Lung (tissue), 13 donors: ENCODE data around the gene AADACL3. TPM values are rescaled to one million over a fixed set of nuclear protein-coding genes. Genes with fewer than 3 reads are reported as not detected.

Experiments
- ATAC-seq: fragments of 200-7000 bp; cut with Tn5 transposase; one replicate; pipeline ENCODE4 v1.9.1; 2020; ENCODE audit warnings: moderate number of reproducible peaks; ENCODE audit not compliant: insufficient read depth, low FRiP score
- DNase-seq, 3 donors: peaks; one replicate each; pipeline ENCODE4 v3.0.0-alpha.2; 2013 to 2017
- H3K27ac ChIP-seq, 2 donors: one replicate each; pipeline ENCODE4 v1.5.1; 2013; ENCODE audit warnings: mild to moderate bottlenecking in 2 of 2, moderate library complexity in 2 of 2, control low read depth in 1 of 2, inconsistent platforms in 1 of 2, low read depth in 1 of 2, low read length in 1 of 2
- H3K27me3 ChIP-seq, 3 donors: one replicate each; pipeline ENCODE4 v1.5.1; 2013; ENCODE audit warnings: low read length in 2 of 3; ENCODE audit not compliant: control insufficient read depth in 3 of 3, insufficient read depth in 3 of 3
- H3K36me3 ChIP-seq, 4 donors: one replicate each; pipeline ENCODE4 v1.5.1; 2013; ENCODE audit warnings: low read length in 4 of 4, mild to moderate bottlenecking in 1 of 4, moderate library complexity in 1 of 4; ENCODE audit not compliant: control insufficient read depth in 4 of 4, insufficient read depth in 4 of 4
- H3K4me1 ChIP-seq, 5 donors: one replicate each; pipeline ENCODE4 v1.5.1; 2013; ENCODE audit warnings: low read length in 5 of 5, mild to moderate bottlenecking in 2 of 5, moderate library complexity in 1 of 5; ENCODE audit not compliant: control insufficient read depth in 5 of 5, insufficient read depth in 5 of 5
- H3K4me3 ChIP-seq: one replicate; pipeline ENCODE4 v1.5.1; 2013; ENCODE audit warnings: mild to moderate bottlenecking, control low read depth, moderate library complexity
- H3K9ac ChIP-seq, 2 donors: one replicate each; pipeline ENCODE4 v1.5.1; 2013; ENCODE audit warnings: low read length in 2 of 2, control low read depth in 1 of 2; ENCODE audit not compliant: insufficient read depth in 1 of 2
- H3K9me3 ChIP-seq, 4 donors: one replicate each; pipeline ENCODE4 v1.5.1; 2013; ENCODE audit warnings: low read length in 3 of 4, mild to moderate bottlenecking in 1 of 4, moderate library complexity in 1 of 4; ENCODE audit not compliant: control insufficient read depth in 4 of 4, insufficient read depth in 3 of 4
- CTCF ChIP-seq: IDR thresholded peaks from 2 replicates; pipeline ENCODE4 v1.5.1; 2012; ENCODE audit warnings: mild to moderate bottlenecking; ENCODE audit errors: control extremely low read depth, extremely low read depth
- WGBS, 2 donors: extraction: QIAGEN DNeasy Blood & Tissue Kit; methylation state at CpG; one replicate each; pipeline ENCODE4 v1.1.7; 2013; 5-methylcytosine and 5-hydroxymethylcytosine counted together
- polyA plus RNA-seq, 2 donors: library from polyadenylated mRNA; stranded (reverse); fragments of 200-250 nt; gene quantifications; one replicate each; pipeline ENCODE4 v1.2.1, GENCODE V29; 2013
- small RNA-seq: library from RNA; depleted of rRNA; stranded (forward); fragments of <200 nt; gene quantifications from one replicate; pipeline ENCODE3, GENCODE V24; 2014; ENCODE audit warnings: low replicate concordance
- total RNA-seq, 2 donors: library from RNA; depleted of rRNA in 1 of 2; stranded (reverse); fragments of >200 nt in 1 of 2; gene quantifications; one replicate each; pipeline ENCODE4 v1.2.1, GENCODE V29; 2014 to 2021
- donor health status: control.
- donor health status: control.
- donor health status: Bipolar disorder and iron deficiency.
- donor health status: healthy.
- donor health status: DM: yes; HTN: yes; CAD: no.

AADACL3 gene
- total and polyA plus RNA-seq, 4 donors: not detected

GRCh38 chr1:12775443-12775842 is 59.5 kb downstream of the AADACL3 start:
- 82 to 83% methylated on average over 8 of the region's 8 CpGs for WGBS, 2 donors
- no peak overlapping the region for H3K9ac ChIP-seq
- ATAC-seq (no peak), DNase-seq (no peak)
- H3K4me3 ChIP-seq: no peak overlapping the region
- TF ChIP-seq CTCF: no peak
- H3K27ac ChIP-seq: no peak overlapping the region
- no peaks in the 10 kb centered on the region for H3K4me1 ChIP-seq
- peaks cover 0 to 2% (median 0%) of the 10 kb centered on the region in 4 donors for H3K9me3 ChIP-seq
- no peaks in the 10 kb centered on the region for H3K36me3 ChIP-seq
- no peaks in the 10 kb centered on the region for H3K27me3 ChIP-seq

- no peak for ATAC-seq
These were observed 61.1 kb downstream of the AADACL3 start for GRCh38 chr1:12776801-12777557.

More at GRCh38 chr1:12776801-12777557, 61.1 kb downstream of the AADACL3 start:
- H3K27me3 ChIP-seq: no peaks in the 10 kb centered on the region
- no peaks in the 10 kb centered on the region for H3K4me1 ChIP-seq
- WGBS, 2 donors: 90 to 94% methylated on average over 15 of the region's 15 CpGs
- no peaks in the 10 kb centered on the region for H3K36me3 ChIP-seq
- no peak for DNase-seq
- H3K9ac ChIP-seq: no peak overlapping the region
- H3K27ac ChIP-seq: no peak overlapping the region
- H3K9me3 ChIP-seq: peaks cover 0 to 2% (median 0%) of the 10 kb centered on the region in 4 donors
- no peak for TF ChIP-seq CTCF
- no peak overlapping the region for H3K4me3 ChIP-seq

Small RNAs within 50 kb of the gene (small RNA-seq; reads per million reads assigned to genes)
- gene AC244670.1: not detected

Other genes starting within 250 kb of the AADACL3 start
- 100 to 1,000 TPM in 1 of 2 donors, 10 to 100 TPM in 1; 79.7 to 109 TPM for gene DHRS3, start 97.9 kb upstream of the AADACL3 start, total RNA-seq
- 10 to 100 TPM; 56.7 to 79.8 TPM for gene DHRS3, start 97.9 kb upstream of the AADACL3 start, polyA plus RNA-seq
- not detected for gene AADACL4, start 72.0 kb upstream of the AADACL3 start, total RNA-seq
- not detected for gene AADACL4, start 72.0 kb upstream of the AADACL3 start, polyA plus RNA-seq
- 1 to 10 TPM; 1.3 to 8.5 TPM for gene CFAP107, start 30.1 kb downstream of the AADACL3 start, total RNA-seq
- gene CFAP107, start 30.1 kb downstream of the AADACL3 start, polyA plus RNA-seq: 1 to 10 TPM; 2.4 to 2.5 TPM
- not detected for gene PRAMEF12, start 57.6 kb downstream of the AADACL3 start, total RNA-seq
- gene PRAMEF12, start 57.6 kb downstream of the AADACL3 start, polyA plus RNA-seq: not detected
- not detected for gene PRAMEF1, start 75.3 kb downstream of the AADACL3 start, total RNA-seq
- not detected for gene PRAMEF1, start 75.3 kb downstream of the AADACL3 start, polyA plus RNA-seq
- not detected for gene PRAMEF11, start 115.3 kb downstream of the AADACL3 start, total RNA-seq
- gene PRAMEF11, start 115.3 kb downstream of the AADACL3 start, polyA plus RNA-seq: not detected
- not detected for gene HNRNPCL1, start 132.6 kb downstream of the AADACL3 start, total RNA-seq
- gene HNRNPCL1, start 132.6 kb downstream of the AADACL3 start, polyA plus RNA-seq: not detected
- gene PRAMEF2, start 141.0 kb downstream of the AADACL3 start, total RNA-seq: not detected
- gene PRAMEF2, start 141.0 kb downstream of the AADACL3 start, polyA plus RNA-seq: not detected
- gene PRAMEF4, start 170.1 kb downstream of the AADACL3 start, total RNA-seq: not detected
- gene PRAMEF4, start 170.1 kb downstream of the AADACL3 start, polyA plus RNA-seq: not detected
- gene PRAMEF10, start 182.2 kb downstream of the AADACL3 start, total RNA-seq: not detected
- gene PRAMEF10, start 182.2 kb downstream of the AADACL3 start, polyA plus RNA-seq: not detected
- not detected for gene PRAMEF7, start 200.5 kb downstream of the AADACL3 start, total RNA-seq
- not detected for gene PRAMEF7, start 200.5 kb downstream of the AADACL3 start, polyA plus RNA-seq
- gene PRAMEF6, start 231.5 kb downstream of the AADACL3 start, total RNA-seq: not detected
- not detected for gene PRAMEF6, start 231.5 kb downstream of the AADACL3 start, polyA plus RNA-seq